IMR-90 (cell line): ENCODE results near the gene CKS1B. TPM values are rescaled to one million over a fixed set of nuclear protein-coding genes. Genes with fewer than 3 reads are reported as not detected.

Source experiments
- ATAC-seq: fragments of 200-7000 bp; cut with Tn5 transposase; 2 replicates; pipeline ENCODE4 v1.9.1; 2020; ENCODE audit warnings: low read depth, mild to moderate bottlenecking, moderate library complexity
- BruUV-seq: library from RNA; stranded (reverse); fragments of 400-500 nt; replicated peaks from 2 replicates; lab custom pipeline; 2021; lab: Mats Ljungman, UMichigan
- CTCF ChIA-PET: fragments of 300-600 bp; formaldehyde crosslinking; extraction: SDS; loops from one replicate; lab custom pipeline; 2021; ENCODE audit warnings: antibody characterized with exemption; lab: Yijun Ruan, JAX
- POLR2A ChIA-PET: fragments of 300-600 bp; sonication (Branson Sonifier 250); formaldehyde crosslinking; loops from one replicate; lab custom pipeline; 2022; ENCODE audit warnings: antibody characterized with exemption; ENCODE audit not compliant: unreplicated experiment; lab: Charles Lee
- DNase-seq: peaks from one replicate; pipeline ENCODE4 v3.0.0; 2013
- H2AFZ ChIP-seq: replicated peaks from 2 replicates; pipeline ENCODE3; 2013; ENCODE audit warnings: low read length, mild to moderate bottlenecking; ENCODE audit not compliant: poor library complexity
- H2AK5ac ChIP-seq: 2 replicates; pipeline ENCODE4 v1.6.1; 2013; ENCODE audit warnings: low read depth, low read length, inconsistent platforms
- H2AK9ac ChIP-seq: replicated peaks from 2 replicates; pipeline ENCODE3; 2013; ENCODE audit warnings: mild to moderate bottlenecking, low read depth, low read length, moderate library complexity; ENCODE audit not compliant: poor library complexity
- H2BK120ac ChIP-seq: 2 replicates; pipeline ENCODE4 v1.6.1; 2013; ENCODE audit warnings: low read depth, low read length, inconsistent platforms
- H2BK15ac ChIP-seq: 3 replicates; pipeline ENCODE4 v1.6.1; 2013; ENCODE audit warnings: low read depth, low read length, inconsistent platforms
- H2BK20ac ChIP-seq: 2 replicates; pipeline ENCODE4 v1.6.1; 2013; ENCODE audit warnings: low read depth, mild to moderate bottlenecking, inconsistent platforms, low read length, moderate library complexity
- H2BK5ac ChIP-seq: 2 replicates; pipeline ENCODE4 v1.6.1; 2013; ENCODE audit warnings: mild to moderate bottlenecking, low read depth, low read length, inconsistent platforms; ENCODE audit not compliant: poor library complexity, severe bottlenecking
- H3K14ac ChIP-seq: replicated peaks from 2 replicates; pipeline ENCODE4 v1.6.1; 2013; ENCODE audit warnings: low read depth, low read length, inconsistent platforms
- H3K18ac ChIP-seq: 2 replicates; pipeline ENCODE4 v1.6.1; 2013; ENCODE audit warnings: low read depth, low read length, control low read depth
- H3K23ac ChIP-seq: 2 replicates; pipeline ENCODE4 v1.6.1; 2013; ENCODE audit warnings: low read depth, low read length, inconsistent platforms
- H3K27ac ChIP-seq: 2 replicates; pipeline ENCODE4 v1.5.1; 2013; ENCODE audit warnings: mild to moderate bottlenecking, control low read depth, low read length; ENCODE audit not compliant: insufficient read depth
- H3K27me3 ChIP-seq: 2 replicates; pipeline ENCODE4 v1.6.1; 2013; ENCODE audit warnings: low read length; ENCODE audit not compliant: control insufficient read depth, insufficient read depth
- H3K36me3 ChIP-seq: 2 replicates; pipeline ENCODE4 v1.6.1; 2013; ENCODE audit warnings: low read length, mixed read lengths; ENCODE audit not compliant: control insufficient read depth, insufficient read depth
- H3K4ac ChIP-seq: 2 replicates; pipeline ENCODE4 v1.6.1; 2013; ENCODE audit warnings: low read depth, low read length, inconsistent platforms
- H3K4me1 ChIP-seq: 2 replicates; pipeline ENCODE4 v1.6.1; 2013; ENCODE audit warnings: low read length, mixed read lengths; ENCODE audit not compliant: control insufficient read depth, insufficient read depth
- H3K4me2 ChIP-seq: 2 replicates; pipeline ENCODE4 v1.6.1; 2013; ENCODE audit warnings: low read depth, mild to moderate bottlenecking, control low read depth, low read length, moderate library complexity
- H3K4me3 ChIP-seq: 2 replicates; pipeline ENCODE4 v1.5.1; 2013; ENCODE audit warnings: low read depth, mild to moderate bottlenecking, control low read depth, low read length, moderate library complexity; ENCODE audit not compliant: insufficient read depth
- H3K56ac ChIP-seq: 2 replicates; pipeline ENCODE4 v1.6.1; 2013; ENCODE audit warnings: low read length, inconsistent platforms; ENCODE audit not compliant: insufficient read depth; ENCODE audit errors: extremely low read depth
- H3K79me1 ChIP-seq, 2 experiments: 2 replicates each; pipeline ENCODE4 v1.6.1; 2013; ENCODE audit warnings: low read length in 2 of 2, inconsistent platforms in 1 of 2, low read depth in 1 of 2
- H3K9ac ChIP-seq: 2 replicates; pipeline ENCODE4 v1.6.1; 2013; ENCODE audit warnings: low read depth, low read length, control low read depth
- H3K9me1 ChIP-seq: 2 replicates; pipeline ENCODE4 v1.6.1; 2013; ENCODE audit warnings: low read length, inconsistent platforms; ENCODE audit not compliant: insufficient read depth
- H3K9me3 ChIP-seq: 2 replicates; pipeline ENCODE4 v1.6.1; 2013; ENCODE audit warnings: low read length; ENCODE audit not compliant: control insufficient read depth, insufficient read depth
- H4K20me1 ChIP-seq: 2 replicates; pipeline ENCODE4 v1.6.1; 2013; ENCODE audit warnings: low read length, inconsistent platforms; ENCODE audit not compliant: insufficient read depth
- H4K5ac ChIP-seq: 2 replicates; pipeline ENCODE4 v1.6.1; 2013; ENCODE audit warnings: mild to moderate bottlenecking, low read depth, low read length, control low read depth
- H4K8ac ChIP-seq, 2 experiments: 2 replicates each; pipeline ENCODE4 v1.6.1; 2013; ENCODE audit warnings: low read depth in 2 of 2, low read length in 2 of 2, control low read depth in 1 of 2, inconsistent platforms in 1 of 2
- H4K91ac ChIP-seq: 2 replicates; pipeline ENCODE4 v1.6.1; 2013; ENCODE audit warnings: low read depth, low read length, inconsistent platforms; ENCODE audit not compliant: insufficient read depth
- BHLHE40 ChIP-seq: fragments of 150-350 bp; IDR thresholded peaks from 2 replicates; pipeline ENCODE4 v1.6.1; 2016; ENCODE audit warnings: mild to moderate bottlenecking, low read depth, low read length
- CEBPB ChIP-seq: IDR thresholded peaks from 2 replicates; pipeline ENCODE4 v1.6.1; 2012; ENCODE audit warnings: low read depth, low read length, improper control_type of control experiment
- MAFK ChIP-seq: IDR thresholded peaks from 2 replicates; pipeline ENCODE4 v1.6.1; 2012; ENCODE audit warnings: low read depth, low read length, improper control_type of control experiment
- RAD21 ChIP-seq: IDR thresholded peaks from 2 replicates; pipeline ENCODE4 v1.6.1; 2012; ENCODE audit warnings: low read length, improper control_type of control experiment
- RFX5 ChIP-seq: IDR thresholded peaks from 2 replicates; pipeline ENCODE4 v1.8.0; 2012; ENCODE audit warnings: low read depth, mild to moderate bottlenecking, low read length, moderate library complexity
- SMC3 ChIP-seq: fragments of 150-350 bp; IDR thresholded peaks from 2 replicates; pipeline ENCODE4 v1.6.1; 2016; ENCODE audit warnings: low read depth, mild to moderate bottlenecking, antibody characterized with exemption, low read length, moderate library complexity
- WGBS, 2 experiments: methylation state at CpG; one replicate each; pipeline versions ENCODE4 v1.1.5 to v1.1.7; 2013; ENCODE audit warnings: missing lambda C conversion rate in 2 of 2; ENCODE audit not compliant: insufficient read length in 1 of 2; ENCODE audit errors: extremely low coverage in 2 of 2; 5-methylcytosine and 5-hydroxymethylcytosine counted together
- dilution Hi-C: fragments of 300-500 bp; cut with HindIII; formaldehyde crosslinking; loops from one replicate; pipeline ENCODE4 v1.14.3; 2018; ENCODE audit warnings: low sequenced_read_pairs; ENCODE audit not compliant: unreplicated experiment
- in situ Hi-C: fragments of 300-500 bp; cut with MboI; formaldehyde crosslinking; loops from 3 replicates; pipeline ENCODE4 v1.14.3; 2019; ENCODE audit warnings: low sequenced_read_pairs, inconsistent platforms, mixed read lengths
- intact Hi-C: fragments of 100-400 bp; cut with micrococcal nuclease; formaldehyde crosslinking; loops from 2 replicates; pipeline ENCODE4 v1.10.0; 2022
- polyA plus RNA-seq, 3 experiments: library from polyadenylated mRNA; depleted of rRNA; stranded (reverse); fragments of >200 nt; gene quantifications; 2 replicates each; pipeline ENCODE4 v1.2.3, GENCODE V29; 2012; ENCODE audit warnings: low replicate concordance in 1 of 3
- total RNA-seq: library from RNA; depleted of rRNA; stranded (reverse); fragments of >200 nt; gene quantifications from 2 replicates; pipeline ENCODE4 v1.2.3, GENCODE V29; 2012
- TF ChIP-seq, protein P1 (sequence below): fragments of 150-350 bp; IDR thresholded peaks from 2 replicates; pipeline ENCODE4 v1.6.1; 2017; ENCODE audit warnings: mild to moderate bottlenecking, antibody characterized with exemption, low read length, low read depth

The CKS1B gene
- total and polyA plus RNA-seq, 2 of the 4 experiments (the other 2 are of a cell fraction): 140 to 195 TPM

DNA sequence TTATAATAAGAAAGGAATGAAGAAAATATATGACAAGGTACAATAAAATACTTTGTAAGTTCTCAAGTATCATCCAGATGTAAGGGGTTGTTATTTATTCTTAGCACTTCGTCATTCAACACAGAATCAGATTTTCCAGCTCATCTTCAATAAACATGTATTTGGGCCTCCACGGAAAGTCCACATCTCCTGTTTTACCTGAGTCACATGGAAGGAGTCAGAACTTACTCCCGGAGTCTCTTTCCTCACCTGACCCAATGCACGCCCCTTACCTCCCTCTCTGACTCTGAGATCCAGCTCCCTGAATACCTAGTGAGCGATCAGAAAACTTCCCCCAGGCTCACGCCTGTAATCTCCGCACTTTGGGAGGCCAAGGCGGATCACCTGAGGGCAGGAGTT, 36.5 kb upstream of the CKS1B start:
- ATAC-seq: no peak
- dilution Hi-C loops (no loop called here), intact Hi-C loops (loop anchor here (1.0 to 2.0 kb wide), 2 partner anchors 63 to 379 kb away; no protein-coding TSS in a partner anchor), in situ Hi-C loops (no loop called here)
- Histone ChIP-seq H2AK9ac (peak overlapping the region; percentile 33), H2AK5ac (no peak overlapping the region), H3K36me3 (no peaks in the 10 kb centered on the region), H4K5ac (no peak overlapping the region), H2BK20ac (no peak overlapping the region), H2AFZ (no peak overlapping the region), H3K4me2 (peak overlapping the region; percentile 81; the same call in 1 of the 2 replicates), H3K27me3 (no peaks in the 10 kb centered on the region), H3K79me1 (peaks cover 0 to 14% of the 10 kb centered on the region in 2 experiments; a peak in 2 of 4 replicates), H2BK15ac (no peak overlapping the region), H3K14ac (peak overlapping the region; percentile 56; the same call in 1 of the 2 replicates), H4K8ac (peak overlapping the region in 1 of 2 experiments; percentile 86; a peak in 2 of 4 replicates), H3K4me3 (no peak overlapping the region), H3K18ac (no peak overlapping the region), H2BK5ac (peak overlapping the region; percentile 69), H2BK120ac (no peak overlapping the region), H3K4me1 (peaks cover 2% of the 10 kb centered on the region), H3K9me1 (peaks cover 11% of the 10 kb centered on the region; the same call in 1 of the 2 replicates), H4K20me1 (no peaks in the 10 kb centered on the region), H4K91ac (no peak overlapping the region), H3K9ac (peak overlapping the region; percentile 77; the same call in 1 of the 2 replicates), H3K23ac (0 out of 2 replicates have a peak overlapping the region, but pooled peaks have one; percentile 43), H3K27ac (peak overlapping the region; percentile 23; the same call in 1 of the 2 replicates), H3K9me3 (no peaks in the 10 kb centered on the region), H3K56ac (no peak overlapping the region), H3K4ac (peak overlapping the region; percentile 65)
- WGBS, 2 experiments: 92% methylated on average over 5 of the region's 8 CpGs; no CpG with 5 or more reads in 1 of the 2 experiments
- no peak for DNase-seq
- BruUV-seq: no TSS peak
- POLR2A ChIA-PET: no interaction called here
- CTCF ChIA-PET: interaction anchor here (1.0 kb wide), 1 partner anchor 18 kb away, joined by 3 read pairs; the partner anchor contains the start of gene PBXIP1
- TF ChIP-seq CEBPB (no peak), SMC3 (no peak), RFX5 (no peak), BHLHE40 (no peak), MAFK (no peak), RAD21 (no peak)
- TF ChIP-seq, protein P1, sequence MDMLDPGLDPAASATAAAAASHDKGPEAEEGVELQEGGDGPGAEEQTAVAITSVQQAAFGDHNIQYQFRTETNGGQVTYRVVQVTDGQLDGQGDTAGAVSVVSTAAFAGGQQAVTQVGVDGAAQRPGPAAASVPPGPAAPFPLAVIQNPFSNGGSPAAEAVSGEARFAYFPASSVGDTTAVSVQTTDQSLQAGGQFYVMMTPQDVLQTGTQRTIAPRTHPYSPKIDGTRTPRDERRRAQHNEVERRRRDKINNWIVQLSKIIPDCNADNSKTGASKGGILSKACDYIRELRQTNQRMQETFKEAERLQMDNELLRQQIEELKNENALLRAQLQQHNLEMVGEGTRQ: no peak
